Measurements from ENCODE around the gene OR6S1.

Gene OR6S1

DNA sequence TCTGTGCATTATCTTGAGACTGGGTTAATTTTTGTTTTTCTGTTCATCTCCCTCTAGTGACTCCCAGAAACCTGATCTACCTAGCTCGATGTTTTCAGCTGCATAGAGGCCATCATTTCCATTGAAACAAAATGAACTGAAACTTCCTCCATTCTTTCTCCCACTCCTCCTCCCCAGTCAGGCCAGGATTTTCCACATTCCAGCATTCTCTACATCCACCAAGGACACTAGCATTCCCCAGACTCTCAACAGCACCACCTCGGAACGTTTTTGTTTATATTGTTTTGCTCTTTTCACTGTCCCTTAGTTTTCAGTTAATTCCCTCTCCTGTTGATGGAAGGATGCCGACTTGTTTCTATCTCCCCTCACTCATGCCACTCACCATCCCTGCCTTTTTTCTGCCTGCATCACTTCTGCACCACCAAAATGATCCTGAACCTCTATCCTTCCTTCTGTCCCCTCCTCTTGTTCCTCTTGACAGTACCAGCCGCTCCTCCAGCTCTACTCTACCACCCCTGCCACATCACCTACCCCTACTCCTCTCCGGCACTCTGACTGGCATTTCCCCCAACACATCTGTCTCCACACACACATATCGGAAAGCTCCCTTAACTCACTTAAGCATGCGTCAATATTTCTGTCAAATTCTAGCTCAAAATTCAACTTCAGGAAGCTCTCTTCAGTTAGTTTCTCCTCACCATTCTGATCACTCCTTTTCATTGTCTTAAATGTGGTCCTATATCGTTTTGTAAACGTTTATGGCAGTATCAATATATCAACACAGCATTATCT, 13.2 kb downstream of the OR6S1 start:
- no peak for DNase-seq
- no peaks in the 10 kb centered on the region for H3K36me3 ChIP-seq (replicated peaks; ENCODE audit: insufficient read depth, low read length)
- H2AFZ ChIP-seq (ENCODE audit: low read length), result no peak overlapping the region
- TF ChIP-seq EZH2 (optimal IDR thresholded peaks at IDR 0.05; ENCODE audit: low read depth, low read length), result no peak
- no peak for TF ChIP-seq CTCF (IDR thresholded peaks at IDR 0.05; ENCODE audit: low read length)
- TF ChIP-seq EZH2phosphoT487 (IDR thresholded peaks at IDR 0.05; ENCODE audit: low read length), result no peak
- H3K4me2 ChIP-seq (ENCODE audit: low read depth, low read length), result no peak overlapping the region
- H3K9me2 ChIP-seq (replicated peaks; ENCODE audit: insufficient read depth, low read length), result no peaks in the 10 kb centered on the region
- H3K27me3 ChIP-seq (replicated peaks; ENCODE audit: insufficient read depth, low read length), result no peaks in the 10 kb centered on the region; the same call in 1 of the 2 replicates
- no peak overlapping the region for H3K27ac ChIP-seq (ENCODE audit: low read length)
- peaks cover 2% of the 10 kb centered on the region; the same call in 1 of the 2 replicates for H3F3A ChIP-seq (ENCODE audit: insufficient read depth, low read length)
- H3K9ac ChIP-seq (ENCODE audit: low read length), result no peak overlapping the region
- H3K9me3 ChIP-seq (replicated peaks; ENCODE audit: insufficient read depth, low read length), result no peaks in the 10 kb centered on the region
- H4K20me1 ChIP-seq (ENCODE audit: insufficient read depth, low read length), result no peaks in the 10 kb centered on the region
- H3K79me2 ChIP-seq (ENCODE audit: low read length), result no peaks in the 10 kb centered on the region
- no peaks in the 10 kb centered on the region for H3K4me1 ChIP-seq (ENCODE audit: low read length)
- H3K4me3 ChIP-seq (ENCODE audit: low read length), result no peak overlapping the region

DNA sequence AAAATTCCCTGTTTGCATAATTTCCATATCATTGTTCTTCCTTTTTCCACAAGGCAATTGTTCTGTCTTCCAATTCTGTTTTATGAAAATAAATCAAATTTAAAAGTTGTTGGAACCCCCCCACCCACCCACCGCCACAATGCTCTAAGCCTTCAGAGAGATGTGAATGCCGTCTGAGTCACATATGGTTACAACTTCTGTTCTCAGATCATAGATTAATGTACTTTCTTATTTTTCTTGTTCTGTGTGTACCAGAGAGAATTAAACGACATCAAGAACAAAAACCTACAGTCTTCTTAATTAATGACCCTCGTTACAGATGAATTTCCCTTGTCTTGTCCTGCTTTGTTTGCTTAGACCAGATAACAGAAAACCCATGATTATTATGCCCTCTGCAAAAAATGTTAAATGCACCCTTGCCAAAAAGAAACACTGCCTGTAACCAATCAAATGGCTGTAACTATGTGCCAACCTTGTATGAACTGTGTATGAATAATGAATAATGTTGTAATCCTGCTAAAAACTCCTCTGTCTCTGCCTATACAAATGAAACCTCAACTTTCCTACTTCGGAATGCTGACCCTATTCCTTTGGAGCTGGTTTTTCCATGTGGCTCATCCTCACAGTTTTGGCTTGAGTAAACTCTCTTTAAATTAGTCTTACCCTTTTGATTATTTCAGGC, 14.0 kb downstream of the OR6S1 start:
- Histone ChIP-seq H3K9me3 (replicated peaks; ENCODE audit: insufficient read depth, low read length) (no peaks in the 10 kb centered on the region), H3K9ac (ENCODE audit: low read length) (no peak overlapping the region), H4K20me1 (ENCODE audit: insufficient read depth, low read length) (no peaks in the 10 kb centered on the region), H3K79me2 (ENCODE audit: low read length) (no peaks in the 10 kb centered on the region), H3K27ac (ENCODE audit: low read length) (no peak overlapping the region), H3K9me2 (replicated peaks; ENCODE audit: insufficient read depth, low read length) (no peaks in the 10 kb centered on the region), H3K36me3 (replicated peaks; ENCODE audit: insufficient read depth, low read length) (no peaks in the 10 kb centered on the region), H3F3A (ENCODE audit: insufficient read depth, low read length) (no peaks in the 10 kb centered on the region), H3K4me3 (ENCODE audit: low read length) (no peak overlapping the region), H3K4me1 (ENCODE audit: low read length) (no peaks in the 10 kb centered on the region), H3K4me2 (ENCODE audit: low read depth, low read length) (no peak overlapping the region), H3K27me3 (replicated peaks; ENCODE audit: insufficient read depth, low read length) (no peaks in the 10 kb centered on the region; the same call in 1 of the 2 replicates), H2AFZ (ENCODE audit: low read length) (no peak overlapping the region)
- no peak for TF ChIP-seq EZH2phosphoT487 (IDR thresholded peaks at IDR 0.05; ENCODE audit: low read length)
- no peak for TF ChIP-seq CTCF (IDR thresholded peaks at IDR 0.05; ENCODE audit: low read length)
- TF ChIP-seq EZH2 (optimal IDR thresholded peaks at IDR 0.05; ENCODE audit: low read depth, low read length), result no peak
- DNase-seq, result no peak

- Histone ChIP-seq H3K36me3 (replicated peaks; ENCODE audit: insufficient read depth, low read length) (no peaks in the 10 kb centered on the region), H3K9me3 (replicated peaks; ENCODE audit: insufficient read depth, low read length) (no peaks in the 10 kb centered on the region), H3K4me3 (ENCODE audit: low read length) (no peak overlapping the region), H3K9me2 (replicated peaks; ENCODE audit: insufficient read depth, low read length) (no peaks in the 10 kb centered on the region), H4K20me1 (ENCODE audit: insufficient read depth, low read length) (no peaks in the 10 kb centered on the region), H2AFZ (ENCODE audit: low read length) (no peak overlapping the region), H3K79me2 (ENCODE audit: low read length) (no peaks in the 10 kb centered on the region), H3K4me1 (ENCODE audit: low read length) (no peaks in the 10 kb centered on the region), H3K4me2 (ENCODE audit: low read depth, low read length) (no peak overlapping the region), H3K27ac (ENCODE audit: low read length) (no peak overlapping the region), H3K9ac (ENCODE audit: low read length) (no peak overlapping the region), H3K27me3 (replicated peaks; ENCODE audit: insufficient read depth, low read length) (no peaks in the 10 kb centered on the region; the same call in 1 of the 2 replicates), H3F3A (ENCODE audit: insufficient read depth, low read length) (no peaks in the 10 kb centered on the region)
- DNase-seq, result no peak
- TF ChIP-seq CTCF (IDR thresholded peaks at IDR 0.05; ENCODE audit: low read length) (no peak), EZH2 (optimal IDR thresholded peaks at IDR 0.05; ENCODE audit: low read depth, low read length) (no peak), EZH2phosphoT487 (IDR thresholded peaks at IDR 0.05; ENCODE audit: low read length) (no peak)
Measured at GRCh38 chr14:20626274-20626673, 15.2 kb downstream of the OR6S1 start.

Measured in MM.1S (cell line).